ENCODE results near the gene HOXB5. TPM values are rescaled to one million over a fixed set of nuclear protein-coding genes. Genes with fewer than 3 reads are reported as not detected.

Gene HOXB5
- 0.47 and 0.51 TPM in 2 replicates for total RNA-seq (2014; rRNA removed; shearing (Covaris generic))
- 3.2 and 3.6 TPM in 2 replicates for polyA plus RNA-seq (2015; cell fraction: cytosol; rRNA removed)
- 23.0 and 23.5 TPM in 2 replicates for polyA plus RNA-seq (2015; cell fraction: nucleus; rRNA removed)

- DNase-seq (ENCODE audit: low read depth) = no peak
Measured at GRCh38 chr17:48593126-48593829, at the start of gene HOXB5. Gene HOXB5, minus strand, starts transcription at chr17:48593779. Its CDS starts 97 bp downstream, at chr17:48593682.

GRCh38 chr17:48642843-48643696 is 49.5 kb upstream of the HOXB5 start:
- no peak for DNase-seq (ENCODE audit: low read depth)

GRCh38 chr17:48642059-48642842 is 48.7 kb upstream of the HOXB5 start:
- no peak for DNase-seq (ENCODE audit: low read depth)

GRCh38 chr17:48641541-48642058 is 48.0 kb upstream of the HOXB5 start:
- no peak for DNase-seq (ENCODE audit: low read depth)

GRCh38 chr17:48640858-48641180 is 47.2 kb upstream of the HOXB5 start:
- no peak for DNase-seq (ENCODE audit: low read depth)

- DNase-seq (ENCODE audit: low read depth) = no peak
Measured at GRCh38 chr17:48639982-48640857, 46.6 kb upstream of the HOXB5 start.

GRCh38 chr17:48639136-48639535 is 45.6 kb upstream of the HOXB5 start:
- DNase-seq (ENCODE audit: low read depth) = no peak

- peak; percentile 92 for DNase-seq (ENCODE audit: low read depth)
Measured at GRCh38 chr17:48637323-48638260, 44.0 kb upstream of the HOXB5 start.

- DNase-seq (ENCODE audit: low read depth) = no peak
Measured at GRCh38 chr17:48636177-48637018, 42.8 kb upstream of the HOXB5 start.

- no peak for DNase-seq (ENCODE audit: low read depth)
Measured at GRCh38 chr17:48634493-48635208, 41.1 kb upstream of the HOXB5 start.

- no peak for DNase-seq (ENCODE audit: low read depth)
Measured at GRCh38 chr17:48633266-48633677, 39.7 kb upstream of the HOXB5 start.

- DNase-seq (ENCODE audit: low read depth) = no peak
Measured at GRCh38 chr17:48632579-48633265, 39.1 kb upstream of the HOXB5 start.

GRCh38 chr17:48631693-48632578 is 38.4 kb upstream of the HOXB5 start:
- DNase-seq (ENCODE audit: low read depth) = no peak

GRCh38 chr17:48630925-48631692 is 37.5 kb upstream of the HOXB5 start:
- no peak for DNase-seq (ENCODE audit: low read depth)
